HPDE6-E6E7 (cell line): Measurements from ENCODE around the gene BYSL.
A peak's percentile ranks its signal among the peaks of the same experiment; 100 is the strongest.

Experiments
- DNase-seq: peaks from one replicate; pipeline ENCODE4 v3.0.0; 2011; ENCODE audit warnings: missing footprints; ENCODE audit errors: extremely low spot score

The BYSL gene

DNA sequence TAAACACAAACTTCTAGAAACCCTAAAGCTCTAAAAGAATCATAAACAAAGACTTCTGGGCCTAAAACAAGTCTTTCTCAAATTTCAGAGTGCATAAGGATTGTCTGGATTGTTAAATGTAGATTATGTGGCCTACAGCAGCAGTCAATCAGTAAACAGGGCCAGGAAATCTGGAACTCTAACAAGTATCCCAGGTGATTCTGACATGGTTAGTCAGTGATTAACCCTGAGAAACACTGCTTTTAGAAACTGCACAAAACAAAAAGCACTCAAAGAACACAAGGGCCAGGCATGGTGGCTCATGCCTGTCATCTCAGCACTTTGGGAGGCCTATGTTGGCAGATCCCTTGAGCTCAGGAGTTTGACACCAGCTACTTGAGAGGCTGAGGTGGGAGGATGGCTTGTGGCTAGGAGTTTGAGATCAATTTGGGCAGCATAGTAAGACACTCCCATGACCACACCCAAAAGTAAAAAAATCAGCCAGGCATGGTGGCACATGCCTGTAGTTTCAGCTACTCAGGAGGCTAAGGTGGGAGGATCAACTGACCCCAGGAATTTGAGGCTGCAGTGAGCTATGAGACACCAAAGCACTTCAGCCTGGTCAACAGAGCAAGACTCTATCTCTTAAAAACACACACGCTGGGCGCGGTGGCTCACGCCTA lies 6.3 kb upstream of the BYSL start:
- DNase-seq = no peak

DNA sequence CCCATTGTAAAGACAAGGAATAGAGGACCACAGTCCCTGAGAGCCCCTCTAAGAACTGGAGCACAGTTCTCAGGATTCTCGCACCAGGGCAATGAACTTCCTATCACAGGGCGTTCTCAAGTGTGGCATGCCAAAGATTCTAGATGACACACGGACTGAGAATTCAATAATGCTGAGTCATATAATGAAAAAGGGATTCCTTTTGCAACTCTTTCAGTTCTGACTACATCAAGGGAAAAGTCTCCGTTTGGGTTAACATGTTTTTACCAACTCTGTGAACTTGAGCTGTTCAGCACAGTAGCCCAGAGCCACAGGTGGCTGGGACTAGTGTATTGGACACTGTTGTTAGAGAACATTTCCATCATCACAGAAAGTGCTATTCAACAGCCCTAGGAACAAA lies 3.8 kb upstream of the BYSL start:
- DNase-seq = peak; percentile 70

GRCh38 chr6:41921712-41921998 lies 356 bp downstream of the BYSL start:
- DNase-seq = no peak

- no peak for DNase-seq
Measured at GRCh38 chr6:41922154-41922553, 855 bp downstream of the BYSL start.

DNA sequence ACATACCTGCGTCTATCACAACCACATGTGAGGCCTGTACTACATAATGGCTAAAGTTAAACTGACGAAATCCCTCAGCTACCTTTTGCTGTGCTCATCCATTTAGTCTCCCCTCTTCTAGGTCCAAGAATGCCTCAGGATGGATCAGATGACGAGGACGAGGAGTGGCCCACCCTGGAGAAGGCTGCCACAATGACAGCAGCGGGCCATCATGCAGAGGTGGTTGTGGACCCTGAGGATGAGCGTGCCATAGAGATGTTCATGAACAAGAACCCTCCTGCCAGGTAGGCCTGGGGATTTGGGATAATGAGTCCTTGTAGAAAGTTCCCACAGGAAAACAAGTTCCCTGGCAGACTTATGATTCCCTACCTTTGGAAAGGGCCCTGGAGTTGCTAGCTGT lies 6.0 kb downstream of the BYSL start:
- DNase-seq = no peak

- DNase-seq = no peak
Measured at GRCh38 chr6:41929924-41930323, 8.6 kb downstream of the BYSL start.

- no peak for DNase-seq
Measured at GRCh38 chr6:41931792-41932191, 10.5 kb downstream of the BYSL start.

GRCh38 chr6:41932378-41932777 lies 11.1 kb downstream of the BYSL start:
- DNase-seq = no peak

GRCh38 chr6:41934278-41935192 lies 13.2 kb downstream of the BYSL start:
- no peak for DNase-seq

DNA sequence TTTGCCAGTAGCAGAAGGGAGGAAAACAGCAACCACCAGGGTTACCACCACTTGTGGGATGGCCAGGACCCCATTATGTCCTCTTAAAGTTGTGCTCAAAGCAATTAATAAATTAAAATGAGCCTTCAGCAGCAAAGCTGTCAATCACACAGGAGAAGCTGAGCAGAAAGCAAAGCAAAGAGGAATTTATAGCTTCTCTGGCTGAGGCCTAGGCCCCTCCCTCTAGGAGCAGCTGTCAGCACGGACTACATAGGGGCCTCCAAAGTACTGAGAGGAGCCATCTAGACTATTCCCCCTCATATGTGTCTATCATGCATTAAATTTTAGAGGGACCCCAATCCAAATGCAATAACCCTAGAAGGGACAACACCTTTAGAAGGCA lies 13.9 kb downstream of the BYSL start:
- no peak for DNase-seq

DNA sequence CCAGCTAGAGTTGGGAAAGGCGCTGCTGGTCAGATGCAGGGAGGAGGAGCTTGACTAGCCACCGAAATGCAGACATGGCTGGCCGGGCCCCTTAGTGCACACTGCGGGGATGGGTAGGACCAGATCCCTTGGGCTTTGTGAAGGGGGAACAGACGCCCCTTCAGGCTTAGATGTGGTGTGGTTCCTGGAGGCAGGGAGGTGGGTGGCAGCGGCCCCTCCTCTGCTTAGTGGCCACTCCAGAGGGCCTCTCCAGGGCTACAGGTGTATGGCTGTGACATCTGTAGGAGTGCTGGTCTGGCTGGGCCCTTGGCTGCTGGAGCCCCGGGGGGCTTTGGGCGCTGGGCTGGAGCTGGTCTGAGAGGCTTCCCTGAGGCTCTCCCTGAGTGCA lies 14.4 kb downstream of the BYSL start:
- DNase-seq = no peak

DNA sequence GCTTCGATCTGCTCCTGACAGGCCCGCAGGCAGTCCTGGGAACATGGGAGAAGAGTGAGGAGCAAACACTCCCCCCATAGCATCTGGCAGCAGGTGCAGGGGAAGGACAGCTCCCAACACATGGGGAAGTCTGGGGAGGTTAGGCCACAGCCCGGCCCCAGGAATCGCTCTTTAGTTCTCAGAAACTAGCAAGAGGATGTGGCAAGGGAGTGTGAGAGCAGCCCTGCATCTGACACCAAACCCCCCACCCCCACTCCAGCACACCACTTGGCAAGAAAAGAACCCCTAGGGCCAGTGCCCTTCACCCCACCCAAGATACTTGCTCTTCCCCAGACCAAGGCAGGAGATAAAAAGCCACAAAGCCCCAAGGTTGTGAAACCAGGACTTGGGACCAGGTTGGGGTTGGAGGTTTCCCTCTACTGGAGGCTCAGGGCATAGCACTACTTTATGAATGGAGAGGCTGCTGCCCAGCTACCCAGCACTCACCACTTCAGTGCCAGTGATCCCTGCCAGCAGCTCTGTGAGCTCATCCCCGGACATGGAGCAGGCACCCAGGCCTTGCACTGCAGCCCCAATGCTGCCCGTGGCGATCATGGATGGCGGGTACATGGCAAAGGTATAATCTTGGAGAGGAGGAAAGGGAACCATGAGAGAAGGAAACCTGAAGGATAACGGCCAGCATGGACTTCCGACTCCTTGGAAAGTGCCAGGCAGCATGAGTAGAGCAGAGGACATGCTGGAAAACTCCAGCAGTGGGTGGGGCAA lies 15.0 kb downstream of the BYSL start:
- DNase-seq = peak; percentile 75

DNA sequence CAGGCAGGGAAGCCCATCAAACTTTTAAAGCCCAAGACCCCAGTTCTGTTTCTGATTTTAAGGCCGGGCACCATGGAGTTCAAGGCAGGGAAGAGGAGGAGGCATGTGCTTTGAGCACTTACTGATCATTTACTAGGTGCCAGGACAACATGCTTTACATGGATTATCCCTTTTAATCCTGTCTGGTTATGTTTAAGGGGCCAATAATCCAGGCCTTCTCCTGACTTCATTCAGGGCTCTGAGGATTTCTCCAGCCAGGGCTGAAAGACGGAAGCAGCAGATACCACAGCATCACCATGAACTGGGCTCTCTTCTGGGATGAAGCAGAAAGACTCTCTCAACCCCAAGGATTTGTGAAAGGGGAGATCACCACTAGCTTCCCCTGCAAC lies 16.2 kb downstream of the BYSL start:
- DNase-seq = no peak

DNA sequence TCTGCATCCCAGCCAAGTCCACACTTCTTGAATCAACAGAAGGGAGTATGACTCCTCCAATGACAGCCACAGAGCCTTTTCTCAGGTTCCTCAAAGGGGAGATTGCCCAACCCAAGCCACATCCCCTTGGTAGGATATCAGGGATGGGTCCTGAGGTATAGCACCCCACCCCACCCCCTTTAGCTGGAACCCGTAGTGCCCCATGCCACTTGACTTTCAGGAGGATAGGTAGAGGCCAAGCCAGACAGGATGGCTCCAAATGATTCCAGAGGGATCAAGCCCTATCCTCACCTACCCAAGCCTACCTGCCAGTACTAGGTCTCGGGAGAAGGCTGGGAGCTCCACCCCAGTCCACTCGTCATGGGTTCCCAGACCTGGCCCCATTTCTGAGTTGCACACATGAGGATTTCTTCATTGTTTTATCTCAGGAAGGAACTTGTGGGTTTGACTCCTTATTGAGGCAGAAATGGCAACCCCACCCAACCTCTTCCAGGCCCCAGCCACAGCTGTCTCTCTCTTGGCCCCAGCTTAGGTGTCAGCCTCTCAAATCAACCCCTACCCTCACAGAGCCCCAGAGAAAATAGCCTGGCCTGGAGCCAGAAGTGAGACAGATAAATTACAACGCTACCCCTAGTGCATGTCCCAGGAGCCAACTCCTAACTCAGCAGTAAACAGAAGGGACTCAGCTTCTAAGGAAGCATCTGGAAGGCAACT lies 16.7 kb downstream of the BYSL start:
- DNase-seq = no peak

DNA sequence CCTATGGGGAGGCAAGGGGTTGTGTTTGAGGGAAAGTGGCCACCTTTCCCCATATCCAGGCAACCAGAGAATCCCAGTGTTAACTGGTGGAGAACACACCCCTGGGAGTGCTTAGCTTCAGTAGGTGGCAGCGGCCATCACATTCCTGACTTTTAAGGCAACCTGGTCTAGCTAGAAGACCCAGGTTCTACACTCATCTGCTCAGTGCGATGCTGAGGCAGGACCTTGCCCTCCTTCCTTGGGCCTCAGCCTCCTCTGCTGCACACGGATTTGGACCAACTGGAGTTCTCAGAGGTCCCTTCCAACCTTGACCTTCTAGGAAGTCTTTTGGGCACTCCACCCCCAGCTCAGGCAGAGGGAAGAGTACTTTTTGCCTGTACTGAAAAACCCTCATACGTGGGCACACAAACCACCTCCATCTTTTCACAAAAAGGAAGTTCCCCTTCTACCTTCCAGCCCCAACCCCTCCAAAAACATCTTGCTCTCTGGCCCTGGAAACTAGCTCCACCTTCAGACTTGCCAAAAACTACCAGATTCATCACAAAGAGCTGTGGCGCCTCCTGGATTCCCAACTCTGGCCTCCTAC lies 17.4 kb downstream of the BYSL start:
- no peak for DNase-seq

GRCh38 chr6:41939176-41939847 lies 18.0 kb downstream of the BYSL start:
- DNase-seq = no peak

DNA sequence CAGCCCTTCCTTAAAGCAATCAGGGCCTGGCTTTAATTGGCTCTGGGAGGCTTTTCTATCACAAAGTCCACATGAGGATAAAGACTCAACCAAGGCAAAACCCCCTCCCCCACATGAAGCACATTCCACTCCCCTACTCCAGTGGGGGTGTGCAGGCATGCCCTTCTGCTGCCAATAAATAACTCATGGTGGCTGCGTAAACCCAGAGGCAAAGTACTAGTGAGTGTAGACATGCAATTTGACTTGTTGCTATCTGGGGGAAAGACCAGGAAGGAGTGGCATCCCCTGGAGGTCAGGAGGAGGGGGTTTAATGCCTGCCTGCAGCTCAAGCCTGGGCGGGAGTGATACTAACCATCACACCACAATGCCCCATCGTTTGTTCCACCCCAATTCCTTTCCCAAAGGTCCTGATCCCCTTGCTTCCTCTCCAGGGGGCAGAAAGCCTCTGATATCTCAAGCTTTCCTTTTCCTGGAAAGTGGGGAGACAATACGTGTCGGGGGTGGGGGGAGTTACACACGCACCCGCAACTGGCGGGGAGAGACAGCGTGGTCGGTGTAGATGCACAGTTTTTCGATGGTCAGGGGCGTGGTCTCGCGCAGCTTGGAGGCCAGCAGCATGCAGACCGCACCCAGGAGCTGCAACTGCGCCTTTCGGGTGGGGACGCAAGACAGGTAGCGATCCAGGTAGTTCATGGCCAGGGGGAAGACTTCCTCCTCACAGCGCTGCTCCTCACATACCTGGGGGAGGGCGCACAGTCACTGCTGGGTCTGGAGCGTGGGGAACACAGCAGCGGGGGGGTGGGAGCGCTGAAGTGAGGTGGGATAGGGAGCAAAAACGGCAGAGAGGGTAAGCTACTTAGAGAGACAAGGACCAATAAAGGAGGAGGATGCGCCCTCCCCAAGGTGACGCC lies 18.8 kb downstream of the BYSL start:
- DNase-seq = no peak

GRCh38 chr6:41940759-41941279 lies 19.5 kb downstream of the BYSL start:
- DNase-seq = no peak

DNA sequence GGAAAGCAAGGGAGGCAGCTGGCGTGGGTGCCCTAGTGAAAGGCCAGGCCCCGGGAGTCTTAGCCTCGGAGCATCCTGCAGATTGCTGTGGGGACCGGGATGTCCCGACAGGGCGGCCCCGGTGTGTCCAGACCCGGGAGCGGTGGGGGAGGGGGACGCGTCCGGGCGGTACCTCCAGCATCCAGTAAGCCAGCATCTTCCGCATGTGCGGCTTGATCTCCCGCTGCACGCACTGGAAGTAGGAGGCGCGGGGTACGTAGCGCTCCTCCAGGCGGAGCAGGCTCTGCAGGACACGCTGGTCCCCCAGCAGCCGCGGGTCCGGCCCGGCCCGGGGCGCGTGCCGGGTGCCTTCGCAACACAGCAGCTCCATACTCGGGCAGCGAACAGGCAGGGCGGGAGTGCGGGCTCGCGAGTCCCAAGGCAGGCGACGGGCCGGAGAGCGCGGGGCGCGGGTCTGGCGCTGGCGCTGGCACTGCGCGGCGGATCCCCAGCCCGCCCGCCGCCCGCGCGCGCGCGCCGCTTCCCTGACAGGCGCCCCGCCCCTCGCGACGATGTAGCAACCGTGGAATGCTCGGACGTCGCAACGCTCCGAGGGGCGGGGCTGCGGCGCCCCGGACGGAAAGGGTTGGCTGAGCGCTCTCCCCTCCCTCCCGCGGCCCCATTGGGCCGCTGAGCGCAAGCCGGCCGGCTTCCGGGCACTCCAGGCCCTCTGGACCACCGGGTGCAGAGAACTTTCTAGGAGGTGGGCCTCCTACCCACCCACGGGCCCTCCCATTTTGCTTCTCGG lies 20.2 kb downstream of the BYSL start, which contains the start of gene CCND3:
Gene CCND3 (minus strand): TSS at position 529 of the 787 bp plus-strand sequence. CDS start 159 bp downstream, at position 370.
- peak; percentile 81 for DNase-seq
